ENCODE measurements around the gene FREY1. TPM values are rescaled to one million over a fixed set of nuclear protein-coding genes. Genes with fewer than 3 reads are reported as not detected.

FREY1 gene
- total RNA-seq, 1 donor from 2014 or later, result not detected

- Histone ChIP-seq H3K27ac (no peak overlapping the region), H3K4me3 (no peak overlapping the region), H3K9me3 (no peaks in the 10 kb centered on the region), H3K27me3 (no peaks in the 10 kb centered on the region), H3K4me1 (peaks cover 32% of the 10 kb centered on the region), H3K36me3 (peaks cover 0 to 9% of the 10 kb centered on the region in 2 donors)
- intact Hi-C loops (cut with DNase I), result no loop called here
- no peak for DNase-seq (ENCODE audit: extremely low spot score in 2 of 2)
- TF ChIP-seq POLR2AphosphoS5 (IDR thresholded peaks at IDR 0.05; ENCODE audit: insufficient read depth in 1 of 2, low read depth in 1 of 2), result no peak
- TF ChIP-seq POLR2A (IDR thresholded peaks at IDR 0.05), result no peak
These were observed 21.6 kb upstream of the FREY1 start for GRCh38 chr11:45928535-45929215.

- Histone ChIP-seq H3K27me3 (peaks cover 6% of the 10 kb centered on the region), H3K36me3 (peaks cover 0 to under 1% of the 10 kb centered on the region in 2 donors), H3K27ac (no peak overlapping the region), H3K4me3 (no peak overlapping the region), H3K9me3 (no peaks in the 10 kb centered on the region), H3K4me1 (peaks cover 33% of the 10 kb centered on the region)
- TF ChIP-seq CTCF (IDR thresholded peaks at IDR 0.05), result no peak
- no peak for TF ChIP-seq POLR2A (IDR thresholded peaks at IDR 0.05)
- TF ChIP-seq POLR2AphosphoS5 (IDR thresholded peaks at IDR 0.05; ENCODE audit: insufficient read depth in 1 of 2, low read depth in 1 of 2), result no peak
- intact Hi-C loops (cut with DNase I), result no loop called here
- no peak for DNase-seq (ENCODE audit: extremely low spot score in 2 of 2)
These were observed 20.8 kb upstream of the FREY1 start for GRCh38 chr11:45927684-45928413.

DNA sequence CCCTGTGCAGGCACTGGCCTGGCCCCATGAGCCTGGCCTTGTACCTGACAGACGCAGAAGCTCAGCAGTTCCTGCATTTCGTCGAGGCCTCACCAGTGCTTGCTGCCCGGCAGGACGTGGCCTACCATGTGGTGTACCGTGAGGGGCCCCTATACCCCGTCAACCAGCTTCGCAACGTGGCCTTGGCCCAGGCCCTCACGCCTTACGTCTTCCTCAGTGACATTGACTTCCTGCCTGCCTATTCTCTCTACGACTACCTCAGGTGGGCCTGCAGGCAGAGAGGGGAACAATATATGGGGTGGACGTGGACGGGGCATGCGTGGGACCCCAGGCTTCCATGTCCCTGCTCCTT, 20.2 kb upstream of the FREY1 start:
- Histone ChIP-seq H3K36me3 (no peaks in the 10 kb centered on the region), H3K27me3 (peaks cover 12% of the 10 kb centered on the region), H3K4me3 (no peak overlapping the region), H3K4me1 (peaks cover 38% of the 10 kb centered on the region), H3K9me3 (no peaks in the 10 kb centered on the region), H3K27ac (no peak overlapping the region)
- no peak for DNase-seq (ENCODE audit: extremely low spot score in 2 of 2)
- intact Hi-C loops (cut with DNase I), result no loop called here
- no peak for TF ChIP-seq POLR2A (IDR thresholded peaks at IDR 0.05)
- TF ChIP-seq CTCF (IDR thresholded peaks at IDR 0.05), result no peak
- no peak for TF ChIP-seq POLR2AphosphoS5 (IDR thresholded peaks at IDR 0.05; ENCODE audit: insufficient read depth in 1 of 2, low read depth in 1 of 2)

DNA sequence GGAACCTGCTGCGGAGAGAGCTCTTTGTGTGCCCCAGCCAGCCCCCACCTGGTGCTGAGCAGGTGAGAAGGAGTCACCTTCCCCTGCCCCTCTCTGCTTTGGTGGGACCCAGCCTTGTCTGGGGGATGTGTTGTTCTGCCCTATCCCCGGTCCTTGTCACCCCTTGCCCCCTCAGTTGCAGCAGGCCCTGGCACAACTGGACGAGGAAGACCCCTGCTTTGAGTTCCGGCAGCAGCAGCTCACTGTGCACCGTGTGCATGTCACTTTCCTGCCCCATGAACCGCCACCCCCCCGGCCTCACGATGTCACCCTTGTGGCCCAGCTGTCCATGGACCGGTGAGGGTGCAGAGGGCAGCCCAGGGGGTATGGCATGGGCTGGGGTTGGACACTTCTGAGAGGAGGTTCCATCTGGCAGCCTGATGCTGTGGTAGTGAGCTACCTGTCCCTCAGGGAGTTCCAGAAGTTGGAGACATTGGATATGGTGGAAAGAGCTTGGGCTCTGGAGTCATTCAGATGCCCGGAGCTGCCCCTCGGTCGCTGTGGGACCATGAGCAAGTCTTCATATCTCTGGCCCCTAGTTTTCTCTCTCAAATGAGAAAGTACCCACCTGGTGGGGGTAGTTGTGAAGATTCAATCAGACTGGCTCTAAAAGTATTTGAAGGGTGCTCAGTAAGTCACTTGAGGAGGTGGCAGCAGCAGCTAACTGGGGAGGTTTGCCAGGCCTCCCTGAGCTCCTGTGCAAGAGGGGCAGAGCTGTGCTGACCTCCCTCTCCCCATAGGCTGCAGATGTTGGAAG, 19.7 kb upstream of the FREY1 start:
- Histone ChIP-seq H3K27ac (no peak overlapping the region), H3K36me3 (no peaks in the 10 kb centered on the region), H3K4me3 (no peak overlapping the region), H3K27me3 (peaks cover 13% of the 10 kb centered on the region), H3K4me1 (peaks cover 38% of the 10 kb centered on the region), H3K9me3 (no peaks in the 10 kb centered on the region)
- DNase-seq (ENCODE audit: extremely low spot score in 2 of 2), result no peak
- TF ChIP-seq POLR2A (IDR thresholded peaks at IDR 0.05), result no peak
- intact Hi-C loops (cut with DNase I), result no loop called here

GRCh38 chr11:45926001-45926401, 18.9 kb upstream of the FREY1 start:
- no peaks in the 10 kb centered on the region for H3K36me3 ChIP-seq
- TF ChIP-seq POLR2A (IDR thresholded peaks at IDR 0.05) (no peak), POLR2AphosphoS5 (IDR thresholded peaks at IDR 0.05; ENCODE audit: insufficient read depth in 1 of 2, low read depth in 1 of 2) (no peak), CTCF (IDR thresholded peaks at IDR 0.05) (no peak)
- H3K27me3 ChIP-seq, result peaks cover 13% of the 10 kb centered on the region
- no peaks in the 10 kb centered on the region for H3K9me3 ChIP-seq
- peaks cover 38% of the 10 kb centered on the region for H3K4me1 ChIP-seq
- intact Hi-C loops (cut with DNase I), result no loop called here
- DNase-seq (ENCODE audit: extremely low spot score in 2 of 2), result no peak
- H3K4me3 ChIP-seq, result no peak overlapping the region
- H3K27ac ChIP-seq, result no peak overlapping the region
